ENCODE data around the gene FAM234A. TPM values are rescaled to one million over a fixed set of nuclear protein-coding genes. Genes with fewer than 3 reads are reported as not detected.
"Not testable (repeated sequence)": the region's sequence is repeated elsewhere in the genome, so short reads cannot be mapped to it uniquely, and the experiment has no call there.

FAM234A gene
- polyA plus RNA-seq, 1 experiment, result 75.5 TPM

DNA sequence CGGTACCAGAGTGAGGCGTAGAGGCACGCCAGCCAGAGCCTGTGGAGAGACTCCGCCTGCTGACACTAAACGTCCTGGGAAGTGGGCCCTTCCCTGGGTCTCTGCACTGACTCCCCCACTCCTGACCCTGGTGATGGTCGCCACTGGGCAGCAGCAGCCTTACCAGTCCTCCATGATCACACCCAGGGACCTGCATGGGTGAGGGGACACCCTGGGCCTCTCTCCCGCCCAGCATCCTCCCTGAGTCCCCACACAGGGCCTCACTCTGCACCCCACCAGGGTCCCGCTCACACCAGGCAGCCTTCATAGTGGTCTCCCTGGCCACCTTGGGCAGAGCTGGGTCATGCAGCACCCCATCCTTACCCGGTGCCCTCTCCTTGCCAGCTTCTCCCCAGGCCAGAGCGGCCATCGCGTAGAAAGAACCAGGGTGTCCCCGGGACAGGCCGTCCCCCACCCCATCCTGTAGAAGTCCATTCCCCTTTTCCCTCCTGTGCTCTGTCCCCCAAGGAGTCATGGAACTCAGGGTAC is 30.4 kb downstream of the FAM234A start:
- no peak for DNase-seq (ENCODE audit: low read depth)
- POLR2A ChIA-PET, result no interaction called here
- H3K4me3 ChIP-seq (ENCODE audit: low read depth, low read length), result no peak overlapping the region
- peaks cover 11% of the 10 kb centered on the region for H3K36me3 ChIP-seq (ENCODE audit: control insufficient read depth, insufficient read depth, low read length)
- H3K27me3 ChIP-seq (ENCODE audit: control insufficient read depth, insufficient read depth, low read length), result no peaks in the 10 kb centered on the region
- TF ChIP-seq, protein P1, sequence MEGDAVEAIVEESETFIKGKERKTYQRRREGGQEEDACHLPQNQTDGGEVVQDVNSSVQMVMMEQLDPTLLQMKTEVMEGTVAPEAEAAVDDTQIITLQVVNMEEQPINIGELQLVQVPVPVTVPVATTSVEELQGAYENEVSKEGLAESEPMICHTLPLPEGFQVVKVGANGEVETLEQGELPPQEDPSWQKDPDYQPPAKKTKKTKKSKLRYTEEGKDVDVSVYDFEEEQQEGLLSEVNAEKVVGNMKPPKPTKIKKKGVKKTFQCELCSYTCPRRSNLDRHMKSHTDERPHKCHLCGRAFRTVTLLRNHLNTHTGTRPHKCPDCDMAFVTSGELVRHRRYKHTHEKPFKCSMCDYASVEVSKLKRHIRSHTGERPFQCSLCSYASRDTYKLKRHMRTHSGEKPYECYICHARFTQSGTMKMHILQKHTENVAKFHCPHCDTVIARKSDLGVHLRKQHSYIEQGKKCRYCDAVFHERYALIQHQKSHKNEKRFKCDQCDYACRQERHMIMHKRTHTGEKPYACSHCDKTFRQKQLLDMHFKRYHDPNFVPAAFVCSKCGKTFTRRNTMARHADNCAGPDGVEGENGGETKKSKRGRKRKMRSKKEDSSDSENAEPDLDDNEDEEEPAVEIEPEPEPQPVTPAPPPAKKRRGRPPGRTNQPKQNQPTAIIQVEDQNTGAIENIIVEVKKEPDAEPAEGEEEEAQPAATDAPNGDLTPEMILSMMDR (IDR thresholded peaks at IDR 0.05; ENCODE audit: insufficient read depth, low read depth, low read length), result no peak
- CTCF ChIA-PET, result no interaction called here

DNA sequence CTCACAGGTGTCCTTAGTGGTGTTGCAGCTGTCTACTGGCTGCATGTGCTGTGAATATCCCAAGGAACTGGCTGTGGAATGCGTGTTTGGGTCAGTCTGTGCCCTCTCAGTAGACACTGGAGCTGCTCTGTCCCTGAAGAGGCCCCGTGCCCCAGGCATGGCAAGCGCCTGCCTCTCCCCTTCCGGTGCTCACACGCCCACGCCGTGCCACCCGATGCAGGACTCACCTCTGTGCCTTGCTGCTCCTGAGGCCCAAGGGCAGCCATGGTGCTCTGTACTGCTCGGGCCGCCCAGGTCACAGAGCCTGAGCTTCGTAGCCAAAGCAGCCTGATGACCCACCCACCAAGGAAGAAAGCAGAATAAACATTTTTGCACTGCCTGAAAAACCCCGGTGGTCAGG is 31.1 kb downstream of the FAM234A start:
- TF ChIP-seq, protein P1 (IDR thresholded peaks at IDR 0.05; ENCODE audit: insufficient read depth, low read depth, low read length), result no peak
- ChIA-PET CTCF (no interaction called here), POLR2A (no interaction called here)
- no peak for DNase-seq (ENCODE audit: low read depth)
- peaks cover 7% of the 10 kb centered on the region for H3K36me3 ChIP-seq (ENCODE audit: control insufficient read depth, insufficient read depth, low read length)
- no peak overlapping the region for H3K4me3 ChIP-seq (ENCODE audit: low read depth, low read length)
- H3K27me3 ChIP-seq (ENCODE audit: control insufficient read depth, insufficient read depth, low read length), result no peaks in the 10 kb centered on the region

DNA sequence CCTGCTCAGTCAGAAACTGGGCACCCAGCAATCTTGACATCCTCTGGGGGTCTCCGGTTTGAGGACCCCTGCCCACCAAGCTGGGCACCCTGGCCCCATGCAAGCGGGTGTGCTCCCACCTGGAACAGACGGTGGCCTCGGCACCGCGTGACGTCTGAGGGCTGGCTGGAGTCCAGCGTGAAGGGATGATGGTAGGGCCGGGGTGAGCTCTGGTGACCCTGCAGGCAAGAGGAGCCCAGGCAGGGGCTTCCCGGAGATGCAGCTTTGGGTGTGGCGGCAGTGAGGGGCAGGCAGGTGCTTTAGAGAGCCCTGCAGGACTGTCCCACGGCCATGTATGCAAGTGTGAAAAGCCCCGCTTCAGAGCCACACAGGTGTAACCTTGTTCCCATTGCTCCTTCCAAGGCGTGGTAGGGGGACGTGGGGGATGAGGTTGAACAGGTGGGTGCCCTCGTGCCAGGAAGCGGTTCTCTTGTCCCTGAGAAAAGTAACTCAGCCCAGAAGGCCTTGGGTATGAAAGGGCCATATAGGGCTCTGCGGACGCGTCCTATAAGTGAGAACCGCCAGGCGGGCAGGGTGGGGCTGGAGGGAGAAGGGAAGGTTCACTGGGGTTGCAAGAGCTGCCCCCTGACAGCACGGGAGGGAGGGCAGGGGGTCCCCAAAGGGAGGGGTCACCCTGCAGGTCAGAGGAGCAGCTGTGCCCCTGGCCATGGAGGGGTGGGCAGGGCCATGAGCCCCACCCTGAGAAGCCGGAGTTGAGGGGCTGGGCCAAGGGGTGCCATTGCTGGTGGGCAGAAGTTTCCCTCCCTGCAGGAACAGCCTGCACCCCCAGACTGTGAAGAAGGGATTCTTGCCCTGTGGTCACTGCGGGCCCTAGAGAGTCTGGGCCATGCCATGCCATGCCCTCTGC is 31.9 kb downstream of the FAM234A start:
- TF ChIP-seq, protein P1 (IDR thresholded peaks at IDR 0.05; ENCODE audit: insufficient read depth, low read depth, low read length), result no peak
- Histone ChIP-seq H3K27me3 (ENCODE audit: control insufficient read depth, insufficient read depth, low read length) (no peaks in the 10 kb centered on the region), H3K4me3 (ENCODE audit: low read depth, low read length) (no peak overlapping the region), H3K36me3 (ENCODE audit: control insufficient read depth, insufficient read depth, low read length) (peaks cover 7% of the 10 kb centered on the region)
- no peak for DNase-seq (ENCODE audit: low read depth)
- CTCF ChIA-PET, result no interaction called here
- POLR2A ChIA-PET, result no interaction called here

DNA sequence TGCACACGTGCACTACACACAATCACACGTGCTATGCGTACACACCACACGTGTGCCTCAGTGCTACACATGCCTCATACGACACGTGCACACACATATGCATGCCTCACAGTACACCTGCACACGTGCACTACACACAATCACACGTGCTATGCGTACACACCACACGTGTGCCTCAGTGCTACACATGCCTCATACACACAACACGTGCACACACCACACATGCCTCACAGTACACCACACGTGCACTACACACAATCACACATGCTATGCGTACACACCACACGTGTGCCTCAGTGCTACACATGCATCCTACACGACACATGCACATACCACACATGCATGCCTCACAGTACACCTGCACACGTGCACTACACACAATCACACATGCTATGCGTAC is 32.9 kb downstream of the FAM234A start:
- H3K27me3 ChIP-seq (ENCODE audit: control insufficient read depth, insufficient read depth, low read length); POLR2A ChIA-PET; CTCF ChIA-PET: not testable (repeated sequence)

DNA sequence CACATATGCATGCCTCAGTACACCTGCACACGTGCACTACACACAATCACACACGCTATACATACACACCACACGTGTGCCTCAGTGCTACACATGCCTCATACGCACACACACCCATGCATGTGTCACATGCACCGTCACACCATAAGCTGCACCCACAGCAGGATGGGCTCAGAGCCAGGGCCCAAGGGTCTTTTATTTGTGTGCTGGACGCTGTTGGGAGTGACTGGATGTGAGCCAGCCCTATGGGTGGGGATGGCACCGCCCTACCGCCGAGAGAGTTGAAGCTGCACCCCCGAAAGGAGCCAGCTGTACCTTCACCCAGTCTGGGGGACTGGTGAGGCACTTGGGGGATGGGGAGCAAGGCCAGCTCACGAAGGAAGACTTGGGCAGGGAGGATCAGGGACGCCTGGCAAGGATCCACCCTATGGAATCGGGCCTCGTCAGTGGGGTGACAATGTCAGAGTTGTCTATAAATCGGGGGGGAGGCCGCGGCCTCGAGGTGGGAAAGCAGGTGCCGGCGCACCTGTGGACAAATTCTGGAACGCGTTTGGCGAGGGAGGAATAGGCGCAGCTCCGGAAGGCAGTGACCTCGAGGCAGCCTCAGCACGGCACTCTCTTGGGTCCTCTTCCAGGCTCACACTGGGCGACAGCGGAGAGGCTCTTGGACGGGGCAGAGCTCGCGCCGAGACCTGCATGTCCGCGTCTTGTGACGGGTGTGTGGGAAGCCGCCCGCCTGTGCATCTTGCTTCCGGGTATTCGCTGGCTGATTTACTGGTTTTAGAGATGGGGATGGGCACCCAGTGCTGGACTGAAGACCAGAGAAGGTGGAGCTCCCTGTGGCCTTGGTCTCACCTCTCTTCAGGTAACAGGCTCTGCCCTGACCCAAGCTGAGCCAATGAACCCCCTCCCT is 33.8 kb downstream of the FAM234A start:
- peaks cover 1% of the 10 kb centered on the region; the same call in 1 of the 2 replicates for H3K36me3 ChIP-seq (ENCODE audit: control insufficient read depth, insufficient read depth, low read length)
- CTCF ChIA-PET, result no interaction called here
- no peaks in the 10 kb centered on the region for H3K27me3 ChIP-seq (ENCODE audit: control insufficient read depth, insufficient read depth, low read length)
- no peak for DNase-seq (ENCODE audit: low read depth)
- H3K4me3 ChIP-seq (ENCODE audit: low read depth, low read length), result no peak overlapping the region
- POLR2A ChIA-PET, result no interaction called here
- TF ChIP-seq, protein P1 (IDR thresholded peaks at IDR 0.05; ENCODE audit: insufficient read depth, low read depth, low read length), result no peak

More for the DNA sequence above, 32.9 kb downstream of the FAM234A start:
- not testable (repeated sequence) for H3K4me3 ChIP-seq (ENCODE audit: low read depth, low read length); DNase-seq (ENCODE audit: low read depth); H3K36me3 ChIP-seq (ENCODE audit: control insufficient read depth, insufficient read depth, low read length)

Data from BJ (cell line).